Smooth muscle cell (in vitro differentiated cells): ENCODE data around the gene EARS2. TPM values are rescaled to one million over a fixed set of nuclear protein-coding genes. Genes with fewer than 3 reads are reported as not detected.

Experiments used
- DNase-seq: peaks from one replicate; lab custom pipeline; 2025; ENCODE audit not compliant: unreplicated experiment; lab: John Stamatoyannopoulos, UW
- H2AFZ ChIP-seq: fragments of 200-600 bp; sonication (generic); 2 replicates; pipeline ENCODE4 v1.6.0; 2016; ENCODE audit warnings: antibody characterized with exemption, low read depth, mild to moderate bottlenecking
- H3F3A ChIP-seq: fragments of 200-600 bp; sonication (generic); 2 replicates; pipeline ENCODE4 v1.6.0; 2017; ENCODE audit warnings: antibody characterized with exemption, low read depth
- H3K27ac ChIP-seq: fragments of 200-600 bp; sonication (generic); 2 replicates; pipeline ENCODE4 v1.5.1; 2016; ENCODE audit warnings: low read depth, mild to moderate bottlenecking
- H3K27me3 ChIP-seq: fragments of 200-600 bp; sonication (generic); 2 replicates; pipeline ENCODE4 v1.6.1; 2016; ENCODE audit warnings: low read depth, mild to moderate bottlenecking
- H3K36me3 ChIP-seq: fragments of 200-600 bp; sonication (generic); 2 replicates; pipeline ENCODE4 v1.5.1; 2016; ENCODE audit warnings: low read depth
- H3K4me1 ChIP-seq: fragments of 200-600 bp; sonication (generic); 2 replicates; pipeline ENCODE4 v1.5.1; 2016; ENCODE audit warnings: low read depth
- H3K4me2 ChIP-seq: fragments of 200-600 bp; sonication (generic); 2 replicates; pipeline ENCODE4 v1.6.0; 2016; ENCODE audit warnings: mild to moderate bottlenecking
- H3K4me3 ChIP-seq: fragments of 200-600 bp; sonication (generic); 2 replicates; pipeline ENCODE4 v1.5.1; 2016; ENCODE audit warnings: mild to moderate bottlenecking
- H3K79me2 ChIP-seq: fragments of 200-600 bp; sonication (generic); 2 replicates; pipeline ENCODE4 v1.6.0; 2016; ENCODE audit warnings: low read depth, mild to moderate bottlenecking
- H3K9ac ChIP-seq: fragments of 200-600 bp; sonication (generic); 2 replicates; pipeline ENCODE4 v1.6.0; 2016; ENCODE audit warnings: low read depth
- H3K9me3 ChIP-seq: fragments of 200-600 bp; sonication (generic); replicated peaks from 2 replicates; pipeline ENCODE4 v1.5.1; 2016; ENCODE audit warnings: low read depth
- H4K20me1 ChIP-seq: fragments of 200-600 bp; sonication (generic); 2 replicates; pipeline ENCODE4 v1.6.0; 2016; ENCODE audit warnings: low read depth
- CTCF ChIP-seq: fragments of 200-600 bp; sonication (generic); IDR thresholded peaks from 2 replicates; pipeline ENCODE4 v1.5.1; 2017; ENCODE audit warnings: borderline replicate concordance, mild to moderate bottlenecking, antibody characterized with exemption; ENCODE audit not compliant: insufficient read depth, poor library complexity, severe bottlenecking
- WGBS: methylation state at CpG from one replicate; pipeline ENCODE4 v1.1.7; 2016; ENCODE audit warnings: low lambda C conversion rate; 5-methylcytosine and 5-hydroxymethylcytosine counted together
- polyA plus RNA-seq: library from polyadenylated mRNA; unstranded; fragments of >200 nt; fragmentation: Nextera tagmentation; extraction: Ambion mirVana; gene quantifications from 2 replicates; pipeline ENCODE4 v1.2.1, GENCODE V29; 2016
- total RNA-seq: library from RNA; depleted of rRNA; stranded (reverse); fragments of >200 nt; gene quantifications from 2 replicates; pipeline ENCODE4 v1.2.3, GENCODE V29; 2014

The EARS2 gene
- total and polyA plus RNA-seq, 2 experiments from 2014 or later: 13.0 to 32.8 TPM

- Histone ChIP-seq H3K36me3 (no peaks in the 10 kb centered on the region), H3K9me3 (no peaks in the 10 kb centered on the region), H3F3A (peaks cover 7% of the 10 kb centered on the region), H3K27me3 (no peaks in the 10 kb centered on the region), H3K79me2 (peaks cover 49% of the 10 kb centered on the region), H3K27ac (no peak within 1 kb of the TSS), H3K9ac (peak within 1 kb of the TSS; percentile 54), H3K4me1 (peaks cover 18% of the 10 kb centered on the region), H3K4me2 (peak within 1 kb of the TSS; percentile 86), H3K4me3 (peak within 1 kb of the TSS; percentile 79), H4K20me1 (peaks cover 44% of the 10 kb centered on the region), H2AFZ (peak within 1 kb of the TSS; percentile 89)
- 8% methylated on average over 44 of the region's 71 CpGs for WGBS
- TF ChIP-seq CTCF: no peak
- peak; percentile 57 for DNase-seq
These were observed 46.8 kb downstream of the EARS2 start, which contains the start of gene GGA2 for GRCh38 chr16:23510164-23510914. Gene GGA2 (minus strand): TSS chr16:23510494. CDS start chr16:23510411, 83 bp downstream.

- H3K27ac ChIP-seq: no peak overlapping the region
- no peaks in the 10 kb centered on the region for H3K9me3 ChIP-seq
These were observed 47.4 kb downstream of the EARS2 start for GRCh38 chr16:23509782-23510163.

GRCh38 chr16:23509441-23509754, 47.8 kb downstream of the EARS2 start:
- Histone ChIP-seq H2AFZ (no peak overlapping the region), H3K27me3 (no peaks in the 10 kb centered on the region), H3K9ac (peak overlapping the region; percentile 54), H4K20me1 (peaks cover 54% of the 10 kb centered on the region), H3K4me3 (peak overlapping the region; percentile 79), H3K27ac (no peak overlapping the region), H3K79me2 (peaks cover 49% of the 10 kb centered on the region), H3F3A (peaks cover 12% of the 10 kb centered on the region), H3K36me3 (no peaks in the 10 kb centered on the region), H3K9me3 (no peaks in the 10 kb centered on the region), H3K4me2 (peak overlapping the region; percentile 86), H3K4me1 (peaks cover 27% of the 10 kb centered on the region)
- WGBS: under 1% methylated on average over 5 of the region's 5 CpGs
- DNase-seq: no peak
- no peak for TF ChIP-seq CTCF

More at GRCh38 chr16:23509782-23510163, 47.4 kb downstream of the EARS2 start:
- H3K36me3 ChIP-seq: no peaks in the 10 kb centered on the region
- WGBS: 0% methylated on average over 10 of the region's 17 CpGs
- TF ChIP-seq CTCF: no peak
- H3K79me2 ChIP-seq: peaks cover 49% of the 10 kb centered on the region
- peaks cover 10% of the 10 kb centered on the region for H3F3A ChIP-seq
- H3K4me3 ChIP-seq: peak overlapping the region; percentile 79
- H4K20me1 ChIP-seq: peaks cover 50% of the 10 kb centered on the region
- H3K4me2 ChIP-seq: peak overlapping the region; percentile 86
- H2AFZ ChIP-seq: peak overlapping the region; percentile 89
- DNase-seq: no peak
- peak overlapping the region; percentile 54 for H3K9ac ChIP-seq
- peaks cover 23% of the 10 kb centered on the region for H3K4me1 ChIP-seq
- H3K27me3 ChIP-seq: no peaks in the 10 kb centered on the region
